DOHH2 (cell line): ENCODE data around the gene WDR48.

Experiments used
- H3F3A ChIP-seq: fragments of 200-600 bp; sonication (generic), shearing (Covaris generic); 2 replicates; pipeline ENCODE4 v1.6.0; 2016; ENCODE audit warnings: antibody characterized with exemption, mild to moderate bottlenecking; ENCODE audit not compliant: control insufficient read depth, insufficient read depth
- H3K27ac ChIP-seq: fragments of 200-600 bp; sonication (generic); 2 replicates; pipeline ENCODE4 v1.5.1; 2014; ENCODE audit warnings: low read depth, mild to moderate bottlenecking, low read length, moderate library complexity
- H3K27me3 ChIP-seq: fragments of 200-600 bp; sonication (generic); 2 replicates; pipeline ENCODE4 v1.6.1; 2014; ENCODE audit warnings: mild to moderate bottlenecking, low read length, mixed read lengths; ENCODE audit not compliant: control insufficient read depth
- H3K36me3 ChIP-seq: fragments of 200-600 bp; sonication (generic); 2 replicates; pipeline ENCODE4 v1.6.1; 2014; ENCODE audit warnings: mild to moderate bottlenecking, low read length, moderate library complexity, mixed read lengths; ENCODE audit not compliant: control insufficient read depth
- H3K4me1 ChIP-seq: fragments of 200-600 bp; sonication (generic); 2 replicates; pipeline ENCODE4 v1.6.1; 2014; ENCODE audit warnings: mild to moderate bottlenecking, low read length, mixed read lengths; ENCODE audit not compliant: control insufficient read depth
- H3K4me2 ChIP-seq: fragments of 200-600 bp; sonication (generic); 2 replicates; pipeline ENCODE4 v1.6.0; 2014; ENCODE audit warnings: mild to moderate bottlenecking, low read length, moderate library complexity
- H3K4me3 ChIP-seq: fragments of 200-600 bp; sonication (generic); 2 replicates; pipeline ENCODE4 v1.5.1; 2014; ENCODE audit warnings: mild to moderate bottlenecking, low read length, mixed read lengths
- H3K79me2 ChIP-seq: fragments of 200-600 bp; sonication (generic); 2 replicates; pipeline ENCODE4 v1.6.1; 2014; ENCODE audit warnings: mild to moderate bottlenecking, low read length, mixed read lengths; ENCODE audit not compliant: control insufficient read depth
- H3K9me2 ChIP-seq: fragments of 200-600 bp; sonication (generic); replicated peaks from 2 replicates; pipeline ENCODE4 v1.6.1; 2014; ENCODE audit warnings: mild to moderate bottlenecking, low read length, mixed read lengths; ENCODE audit not compliant: control insufficient read depth
- H3K9me3 ChIP-seq: fragments of 200-600 bp; sonication (generic); 2 replicates; pipeline ENCODE4 v1.6.1; 2014; ENCODE audit warnings: antibody characterized with exemption, low read length, mixed read lengths; ENCODE audit not compliant: control insufficient read depth, insufficient read depth
- H4K20me1 ChIP-seq: fragments of 200-600 bp; sonication (generic); 2 replicates; pipeline ENCODE4 v1.6.0; 2014; ENCODE audit warnings: low read depth, mild to moderate bottlenecking, antibody characterized with exemption, low read length, moderate library complexity; ENCODE audit not compliant: control insufficient read depth, insufficient read depth
- CTCF ChIP-seq: fragments of 200-600 bp; sonication (generic); IDR thresholded peaks from one replicate; pipeline ENCODE4 v1.5.1; 2014; ENCODE audit warnings: antibody characterized with exemption, mild to moderate bottlenecking, low read depth, low read length; ENCODE audit not compliant: poor library complexity, severe bottlenecking
- EZH2phosphoT487 ChIP-seq: fragments of 200-600 bp; sonication (generic); IDR thresholded peaks from 2 replicates; pipeline ENCODE4 v1.6.1; 2017; ENCODE audit warnings: borderline replicate concordance, mild to moderate bottlenecking, antibody characterized with exemption, low read length, moderate library complexity, mixed read lengths

Gene WDR48

GRCh38 chr3:39102504-39103323 lies 50.9 kb downstream of the WDR48 start:
- no peaks in the 10 kb centered on the region for H3K9me2 ChIP-seq
- no peaks in the 10 kb centered on the region for H4K20me1 ChIP-seq
- H3K4me2 ChIP-seq = no peak overlapping the region
- no peaks in the 10 kb centered on the region for H3K27me3 ChIP-seq
- TF ChIP-seq EZH2phosphoT487 (no peak), CTCF (no peak)
- H3K27ac ChIP-seq = no peak overlapping the region
- H3K4me1 ChIP-seq = peaks cover 33% of the 10 kb centered on the region
- H3K4me3 ChIP-seq = no peak overlapping the region
- H3F3A ChIP-seq = peaks cover 4% of the 10 kb centered on the region; the same call in 1 of the 2 replicates
- H3K9me3 ChIP-seq = no peaks in the 10 kb centered on the region
- peaks cover 33% of the 10 kb centered on the region for H3K79me2 ChIP-seq
- peaks cover 31% of the 10 kb centered on the region for H3K36me3 ChIP-seq

GRCh38 chr3:39103324-39103693 lies 51.5 kb downstream of the WDR48 start:
- Histone ChIP-seq H3K9me3 (no peaks in the 10 kb centered on the region), H3K4me1 (peaks cover 39% of the 10 kb centered on the region), H4K20me1 (no peaks in the 10 kb centered on the region), H3K36me3 (peaks cover 25% of the 10 kb centered on the region; the same call in 1 of the 2 replicates), H3K79me2 (peaks cover 33% of the 10 kb centered on the region), H3K4me2 (no peak overlapping the region), H3K27ac (no peak overlapping the region), H3K27me3 (no peaks in the 10 kb centered on the region), H3F3A (peaks cover 9% of the 10 kb centered on the region), H3K9me2 (no peaks in the 10 kb centered on the region), H3K4me3 (no peak overlapping the region)
- TF ChIP-seq EZH2phosphoT487 (no peak), CTCF (peak; percentile 48)

- no peak overlapping the region for H3K27ac ChIP-seq
- peaks cover 33% of the 10 kb centered on the region for H3K79me2 ChIP-seq
- H3K9me2 ChIP-seq = no peaks in the 10 kb centered on the region
- H3K4me1 ChIP-seq = peaks cover 46% of the 10 kb centered on the region
- no peaks in the 10 kb centered on the region for H3K27me3 ChIP-seq
- no peaks in the 10 kb centered on the region for H4K20me1 ChIP-seq
- H3F3A ChIP-seq = peaks cover 15% of the 10 kb centered on the region
- H3K4me3 ChIP-seq = no peak overlapping the region
- no peaks in the 10 kb centered on the region for H3K9me3 ChIP-seq
- H3K36me3 ChIP-seq = peaks cover 18% of the 10 kb centered on the region; the same call in 1 of the 2 replicates
- no peak for TF ChIP-seq EZH2phosphoT487
- H3K4me2 ChIP-seq = no peak overlapping the region
Measured at GRCh38 chr3:39103791-39104552, 52.2 kb downstream of the WDR48 start.
